GM18526 (cell line): ENCODE results near the gene SLC16A7.
A peak's percentile ranks its signal among the peaks of the same experiment; 100 is the strongest.

Source experiments
- POLR2A ChIP-seq: IDR thresholded peaks from 3 replicates; pipeline ENCODE4 v1.6.1; 2011; ENCODE audit not compliant: insufficient read length; ENCODE audit errors: extremely low read depth

SLC16A7 gene

GRCh38 chr12:59595883-59596540 lies at the start of gene SLC16A7:
TSS of gene SLC16A7 (plus strand) at chr12:59596029. CDS start at chr12:59704802, 108,773 bp downstream.
- peak; percentile 46 for TF ChIP-seq POLR2A

DNA sequence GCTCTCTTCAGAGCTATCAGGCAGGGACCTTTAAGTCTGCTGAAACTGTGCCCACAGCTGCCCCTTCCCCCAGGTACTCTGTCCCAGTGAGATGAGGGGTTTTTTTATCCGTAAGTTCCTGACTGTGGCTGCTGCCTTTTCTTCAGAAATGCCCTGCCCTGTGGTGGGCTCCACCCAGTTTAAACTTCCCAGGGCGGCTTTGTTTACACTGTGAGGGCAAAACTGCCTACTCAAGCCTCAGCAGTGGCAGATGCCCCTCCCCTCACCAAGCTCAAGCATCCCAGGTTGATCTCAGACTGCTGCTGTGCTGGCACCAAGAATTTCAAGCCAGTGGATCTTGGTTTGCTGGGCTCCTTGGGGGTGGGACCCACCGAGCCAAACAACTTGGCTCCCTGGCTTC lies 46.9 kb upstream of the SLC16A7 start:
- TF ChIP-seq POLR2A = no peak

GRCh38 chr12:59559696-59560095 lies 36.1 kb upstream of the SLC16A7 start:
- no peak for TF ChIP-seq POLR2A

DNA sequence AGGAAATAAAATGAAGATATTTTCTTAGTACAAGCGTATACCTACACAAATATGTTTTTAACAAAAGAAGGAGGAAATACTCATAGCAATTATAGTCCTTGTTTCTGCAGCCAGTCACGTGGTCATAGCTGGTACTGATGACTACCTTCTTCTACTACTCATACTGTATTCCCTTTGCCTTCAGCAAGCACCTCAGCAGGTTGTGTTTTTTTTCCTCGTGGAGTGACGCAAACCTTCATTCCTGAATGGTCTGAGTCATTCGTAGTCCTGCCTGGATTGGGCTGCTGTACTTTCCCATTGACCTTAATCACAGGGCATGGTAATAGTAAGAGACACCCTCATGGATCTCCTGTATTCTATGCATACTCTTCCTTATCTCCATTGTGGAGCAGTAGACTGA lies 25.7 kb upstream of the SLC16A7 start:
- TF ChIP-seq POLR2A = no peak

DNA sequence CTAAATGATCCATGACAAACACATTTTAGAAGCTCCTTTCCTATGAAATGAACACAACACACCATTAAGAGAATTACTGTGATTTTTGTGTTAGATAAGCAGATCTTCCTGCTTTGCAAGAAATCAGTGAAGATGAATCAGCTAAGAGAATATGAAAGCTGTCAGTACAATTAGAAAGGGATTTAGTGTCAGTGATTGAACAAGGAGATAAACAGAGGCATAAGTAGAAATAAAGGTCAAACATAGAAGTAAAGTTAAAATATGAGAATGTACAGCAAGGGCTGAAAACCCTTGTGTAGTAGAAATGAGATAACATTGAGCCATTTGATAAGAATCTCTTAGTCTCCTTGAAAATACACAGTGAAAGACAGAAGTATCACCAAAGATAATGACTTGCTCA lies 21.4 kb upstream of the SLC16A7 start:
- no peak for TF ChIP-seq POLR2A

DNA sequence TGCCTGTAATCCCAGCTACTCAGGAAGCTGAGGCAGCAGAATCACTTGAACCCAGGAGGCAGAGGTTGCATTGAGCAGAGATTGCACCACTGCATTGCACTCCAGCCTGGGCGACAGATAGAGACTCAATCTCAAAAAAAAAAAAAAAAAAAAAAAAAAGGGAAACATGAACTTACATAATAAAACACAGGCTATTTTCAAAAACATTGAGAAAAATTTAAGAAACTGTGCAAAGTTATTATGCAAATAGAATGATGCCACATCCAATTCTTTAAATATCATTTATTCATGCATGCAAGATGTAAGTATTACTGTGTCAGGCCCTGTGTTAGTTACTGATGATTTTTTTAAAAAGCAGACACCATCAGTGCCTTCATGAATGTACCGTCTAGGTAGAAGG lies 20.0 kb upstream of the SLC16A7 start:
- no peak for TF ChIP-seq POLR2A

GRCh38 chr12:59578254-59578653 lies 17.6 kb upstream of the SLC16A7 start:
- TF ChIP-seq POLR2A = no peak

GRCh38 chr12:59579631-59580030 lies 16.2 kb upstream of the SLC16A7 start:
- TF ChIP-seq POLR2A = no peak

DNA sequence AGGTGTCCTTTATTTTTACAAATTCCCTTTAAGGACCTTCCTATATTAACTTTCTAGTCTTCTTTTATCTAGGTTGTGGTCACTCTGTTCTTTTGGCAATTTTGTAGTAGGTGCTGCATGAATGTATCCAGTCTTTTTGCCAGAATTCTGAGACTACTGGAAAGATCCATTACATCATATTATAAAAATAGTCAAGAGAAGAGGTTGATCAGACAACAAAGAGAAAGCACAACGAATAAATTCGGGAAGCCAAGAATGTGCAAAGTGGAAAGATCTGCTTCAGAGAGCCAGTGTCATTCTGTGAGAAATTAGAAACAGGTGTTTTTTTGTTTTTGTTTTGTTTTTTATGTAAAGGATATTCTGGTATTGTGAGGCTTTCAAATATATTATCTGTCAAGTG lies 15.8 kb upstream of the SLC16A7 start:
- TF ChIP-seq POLR2A = no peak

DNA sequence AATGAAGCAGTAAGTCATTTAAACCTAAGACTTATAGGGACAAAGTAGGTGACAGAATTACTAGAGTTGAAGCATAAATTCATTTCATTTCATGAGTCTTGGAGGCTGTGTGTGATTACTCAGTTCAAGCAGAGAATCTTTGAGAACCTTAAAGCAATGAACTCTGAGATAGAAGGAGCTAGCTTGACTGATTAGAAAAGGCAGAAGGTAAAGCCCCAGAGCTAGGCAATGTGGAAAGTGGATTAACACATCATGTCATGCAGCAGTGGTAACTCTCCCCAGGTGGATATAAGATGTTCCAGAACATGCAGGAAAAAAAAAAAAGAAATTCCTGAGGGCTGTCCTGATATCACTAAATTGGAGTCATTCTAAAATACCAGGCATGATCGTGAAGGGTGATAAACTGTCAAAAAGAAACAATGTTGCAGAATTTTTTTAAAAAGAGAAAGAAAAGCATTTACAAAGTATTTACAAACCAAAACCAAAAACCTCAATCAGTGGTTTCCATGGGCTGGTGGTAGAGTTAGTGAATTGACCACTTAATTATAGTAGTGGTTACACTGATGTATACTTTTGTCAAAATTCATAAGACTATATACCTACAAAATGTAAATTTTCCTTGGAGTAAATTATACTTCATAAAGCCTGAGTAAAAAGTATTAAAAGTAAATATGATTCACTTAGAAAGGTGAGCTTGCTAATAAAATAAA lies 12.7 kb upstream of the SLC16A7 start:
- no peak for TF ChIP-seq POLR2A

DNA sequence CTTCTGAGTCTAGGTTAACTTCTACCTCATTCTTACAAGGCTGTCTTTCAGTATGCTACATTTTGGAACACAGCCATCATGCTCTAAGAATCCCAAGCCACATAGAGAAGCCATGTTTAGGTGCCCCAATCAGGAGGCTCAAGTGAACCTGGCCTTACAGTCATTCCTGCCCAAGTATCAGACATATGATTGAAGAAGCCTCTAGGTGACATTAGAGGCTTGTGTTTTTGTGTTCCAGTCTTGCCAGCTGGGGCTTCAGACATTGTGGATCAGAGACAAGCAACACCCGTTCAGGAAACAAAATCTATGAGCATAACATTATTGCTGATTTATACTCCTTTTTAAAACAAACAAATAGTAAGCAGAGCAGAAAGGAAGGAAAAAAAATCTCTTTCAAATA lies 8.1 kb upstream of the SLC16A7 start:
- TF ChIP-seq POLR2A = no peak

GRCh38 chr12:59593761-59594160 lies 2.1 kb upstream of the SLC16A7 start:
- TF ChIP-seq POLR2A = no peak

GRCh38 chr12:59594943-59595500 lies 807 bp upstream of the SLC16A7 start:
- no peak for TF ChIP-seq POLR2A

- TF ChIP-seq POLR2A = no peak
Observed at GRCh38 chr12:59595565-59595882, 305 bp upstream of the SLC16A7 start.

- TF ChIP-seq POLR2A = no peak
Observed at GRCh38 chr12:59597385-59597781, 1.6 kb downstream of the SLC16A7 start.

- TF ChIP-seq POLR2A = no peak
Observed at GRCh38 chr12:59600171-59600570, 4.3 kb downstream of the SLC16A7 start.

DNA sequence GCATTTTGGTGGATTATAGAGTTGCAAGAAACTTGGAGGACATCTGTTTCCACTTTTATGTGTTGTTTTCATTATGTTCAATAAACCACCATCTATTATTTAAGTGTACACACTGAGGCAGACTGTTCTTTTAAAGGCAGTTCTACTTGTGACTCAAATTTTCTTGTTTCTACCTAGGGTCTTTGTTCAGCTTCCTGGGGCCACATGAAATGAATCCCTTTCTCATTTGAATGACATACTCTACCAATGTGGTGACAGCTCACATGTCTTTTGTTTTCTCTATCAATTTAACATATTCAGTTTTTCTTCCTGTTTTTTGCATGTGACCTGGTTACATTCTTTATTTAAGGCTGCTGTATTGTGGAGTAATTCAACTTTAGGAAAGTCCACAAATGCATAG lies 7.9 kb downstream of the SLC16A7 start:
- no peak for TF ChIP-seq POLR2A
